HG03432 (cell line): Measurements from ENCODE around the gene RBM43.
A peak's percentile ranks its signal among the peaks of the same experiment; 100 is the strongest.
"Not testable (repeated sequence)": the region's sequence is repeated elsewhere in the genome, so short reads cannot be mapped to it uniquely, and the experiment has no call there.

Source experiments
- ATAC-seq: cut with Tn5 transposase; IDR thresholded peaks from one replicate; pipeline ENCODE4 v1.9.1; 2021; ENCODE audit warnings: mild to moderate bottlenecking, moderate library complexity; ENCODE audit not compliant: unreplicated experiment

Gene RBM43

GRCh38 chr2:151261231-151261976 is at the start of gene RBM43:
RBM43 (minus strand) TSS chr2:151261863; CDS start chr2:151261727, 136 bp downstream.
- ATAC-seq = peak; percentile 94

DNA sequence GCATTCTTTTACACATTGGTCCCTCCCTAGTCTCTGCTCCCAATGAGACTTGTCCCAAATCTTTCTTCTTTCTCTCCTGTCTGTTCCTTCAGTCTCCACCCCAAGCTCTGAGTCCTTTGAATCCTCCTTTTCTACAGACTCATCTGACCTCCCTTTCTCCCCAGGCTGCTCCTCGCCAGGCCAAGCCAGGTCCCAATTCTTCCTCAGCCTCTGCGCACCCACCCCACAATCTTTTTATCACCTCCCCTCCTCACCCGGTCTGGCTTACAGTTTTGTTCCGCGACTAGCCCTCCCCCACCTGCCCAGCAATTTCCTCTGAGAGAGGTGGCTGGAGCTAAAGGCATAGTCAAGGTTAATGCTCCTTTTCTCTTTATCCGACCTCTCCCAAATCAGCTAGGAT is 48.6 kb upstream of the RBM43 start:
- ATAC-seq = not testable (repeated sequence)

- ATAC-seq = no peak
These were observed 45.0 kb upstream of the RBM43 start for GRCh38 chr2:151306621-151307020.

DNA sequence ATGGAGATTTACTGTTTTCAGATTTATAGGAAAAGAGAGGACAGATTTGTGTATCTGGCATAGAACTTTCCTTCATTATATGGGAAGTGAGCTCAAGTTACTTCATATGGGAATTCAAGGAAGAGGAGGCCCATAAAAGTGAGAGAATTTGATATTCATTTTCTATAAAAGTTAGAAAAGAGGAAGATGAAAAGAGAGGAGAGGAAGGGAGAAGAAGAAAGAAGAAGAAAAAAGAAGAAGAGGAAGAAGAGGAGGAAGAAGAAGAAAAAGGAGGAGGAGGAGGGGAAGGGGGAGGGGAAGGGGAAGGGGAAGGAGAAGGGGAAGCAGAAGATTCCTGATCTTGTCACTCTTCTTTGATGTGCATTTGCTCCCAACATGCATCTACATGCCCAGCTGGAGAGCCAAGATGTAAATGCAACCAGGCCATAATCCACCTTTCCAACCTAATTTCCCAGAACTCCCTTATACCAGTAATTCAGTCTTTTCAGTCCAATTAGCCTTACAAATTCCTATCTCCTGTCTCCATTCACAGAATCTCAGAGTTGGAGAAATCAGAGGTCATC is 43.5 kb upstream of the RBM43 start:
- ATAC-seq = no peak

DNA sequence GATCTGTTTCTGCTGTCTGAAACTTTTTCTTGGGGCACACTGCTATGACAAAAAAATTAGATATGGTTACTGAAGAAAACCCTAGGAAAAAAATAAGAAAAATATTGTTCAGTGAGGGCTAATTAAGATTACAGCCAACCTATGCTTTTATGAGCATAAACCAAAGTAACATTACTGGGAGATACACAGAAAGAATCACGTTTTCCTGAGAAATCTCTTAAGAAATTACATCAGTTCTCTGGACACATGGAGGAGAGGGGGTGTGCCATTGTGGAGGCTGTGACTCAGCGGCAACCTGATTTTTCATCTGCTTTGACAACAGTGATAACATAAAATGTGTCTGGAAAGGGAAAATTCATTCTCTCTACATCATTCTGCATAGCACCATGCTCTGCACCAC is 41.2 kb upstream of the RBM43 start:
- ATAC-seq = no peak

- ATAC-seq = no peak
These were observed 40.7 kb upstream of the RBM43 start for GRCh38 chr2:151302404-151302803.

DNA sequence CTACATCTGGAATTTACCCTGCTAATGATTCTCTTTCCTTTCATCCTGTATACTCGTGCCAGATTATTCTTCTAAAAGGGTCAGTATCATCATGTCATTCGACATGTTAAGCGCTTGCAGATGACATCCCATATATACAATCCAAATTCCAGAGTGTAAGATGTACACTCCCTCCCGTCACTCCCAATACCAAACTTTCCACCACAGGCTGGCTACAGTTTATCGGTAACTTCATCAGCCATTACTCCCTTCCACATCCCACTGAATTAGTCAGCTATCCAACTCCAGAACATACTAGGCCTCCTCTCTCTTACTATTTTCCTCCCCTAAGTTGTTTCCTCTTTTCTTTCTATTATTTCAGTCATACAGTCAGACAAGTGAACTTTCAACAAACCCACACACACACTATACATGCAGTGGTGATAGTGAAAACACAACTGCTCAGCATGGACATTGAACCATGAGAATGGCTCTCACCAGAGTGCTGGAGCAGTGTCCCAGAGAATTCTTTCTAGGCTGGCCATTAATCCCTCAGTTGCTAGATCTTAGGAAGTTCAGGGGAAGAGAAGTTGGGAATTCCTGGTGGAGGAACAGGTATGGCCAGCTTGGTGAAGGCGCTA is 38.4 kb upstream of the RBM43 start:
- ATAC-seq = no peak

DNA sequence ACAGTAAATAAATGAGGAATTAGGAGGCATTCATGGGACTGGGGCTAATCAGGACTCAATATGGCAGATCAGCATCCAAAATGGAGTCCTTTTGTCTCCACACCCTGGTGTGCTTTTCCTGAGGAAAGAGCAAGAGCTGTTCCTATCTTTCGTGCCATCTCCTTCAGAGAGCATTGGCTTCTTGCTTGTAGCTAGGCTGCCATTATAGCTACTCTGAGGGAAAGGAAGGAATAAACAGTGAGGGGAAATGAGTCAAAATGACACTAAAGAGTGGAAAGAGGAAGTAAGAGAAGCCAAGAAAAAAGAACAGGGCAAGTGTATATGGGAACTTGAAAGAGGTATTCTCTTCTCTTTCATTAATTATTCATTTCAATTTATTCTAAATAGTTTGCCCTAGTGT is 36.2 kb upstream of the RBM43 start:
- peak; percentile 97 for ATAC-seq

GRCh38 chr2:151295926-151296325 is 34.3 kb upstream of the RBM43 start:
- not testable (repeated sequence) for ATAC-seq

DNA sequence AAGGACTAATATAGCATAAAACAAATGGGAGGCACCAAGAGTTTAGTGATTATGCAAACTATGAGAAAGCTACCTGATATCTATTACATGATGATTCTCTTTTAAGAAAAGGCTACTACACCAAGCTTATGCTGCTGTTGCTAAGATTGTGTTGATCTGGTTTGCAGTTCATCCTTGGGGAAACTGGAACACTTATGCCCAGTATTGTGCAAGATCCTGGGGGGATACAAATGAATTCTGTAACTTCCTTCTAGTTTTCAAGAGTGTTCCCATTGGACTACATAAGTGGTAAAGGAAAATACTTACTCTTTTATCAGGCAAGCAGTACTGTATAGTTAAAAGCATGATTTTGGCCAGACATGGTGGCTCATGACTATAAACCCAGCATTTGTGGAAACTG is 30.9 kb upstream of the RBM43 start:
- ATAC-seq = no peak

DNA sequence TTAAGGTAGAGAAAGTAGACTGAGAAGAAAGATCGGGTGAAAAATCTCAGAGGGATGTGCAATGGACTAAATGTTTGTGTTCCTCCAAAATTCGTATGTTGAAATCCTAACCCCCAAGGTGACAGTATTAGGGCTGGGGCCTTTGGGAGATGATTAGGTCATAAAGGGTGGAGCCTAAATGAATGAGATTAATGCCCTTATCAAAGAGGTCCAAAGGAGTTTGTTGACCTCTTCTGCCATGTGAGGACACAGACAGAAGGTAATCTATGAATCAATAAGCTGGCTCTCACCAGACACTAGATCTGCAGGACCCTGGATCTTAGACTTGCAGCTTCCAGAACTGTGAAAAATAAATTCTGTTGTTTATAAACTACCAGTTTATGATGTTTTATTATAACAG is 30.5 kb upstream of the RBM43 start:
- no peak for ATAC-seq

GRCh38 chr2:151291224-151291623 is 29.6 kb upstream of the RBM43 start:
- no peak for ATAC-seq

- ATAC-seq = peak; percentile 19
These were observed 28.6 kb upstream of the RBM43 start for GRCh38 chr2:151289972-151290866.

- no peak for ATAC-seq
These were observed 26.0 kb upstream of the RBM43 start for GRCh38 chr2:151287513-151288250.

DNA sequence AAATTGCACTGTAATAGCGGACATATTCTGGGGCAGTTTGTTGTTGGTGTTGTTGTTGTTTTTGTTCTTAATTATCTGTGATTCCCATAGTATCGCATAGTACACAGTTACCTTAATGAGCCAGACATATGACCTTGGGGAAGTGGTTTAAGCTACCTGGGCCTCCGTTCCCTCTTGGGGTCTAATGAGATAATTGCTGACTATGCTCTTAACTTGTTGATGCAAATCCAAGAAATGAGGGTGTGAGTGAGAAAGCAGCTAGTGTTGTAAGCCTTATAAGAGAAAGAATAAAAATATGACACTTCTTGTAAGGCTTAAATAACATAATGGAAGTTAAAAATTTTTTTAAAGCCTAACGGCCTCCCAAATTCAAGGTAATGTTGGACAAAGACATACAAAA is 20.7 kb upstream of the RBM43 start:
- ATAC-seq = no peak

GRCh38 chr2:151280271-151280670 is 18.6 kb upstream of the RBM43 start:
- ATAC-seq = no peak

- no peak for ATAC-seq
These were observed 16.8 kb upstream of the RBM43 start for GRCh38 chr2:151278487-151278886.

DNA sequence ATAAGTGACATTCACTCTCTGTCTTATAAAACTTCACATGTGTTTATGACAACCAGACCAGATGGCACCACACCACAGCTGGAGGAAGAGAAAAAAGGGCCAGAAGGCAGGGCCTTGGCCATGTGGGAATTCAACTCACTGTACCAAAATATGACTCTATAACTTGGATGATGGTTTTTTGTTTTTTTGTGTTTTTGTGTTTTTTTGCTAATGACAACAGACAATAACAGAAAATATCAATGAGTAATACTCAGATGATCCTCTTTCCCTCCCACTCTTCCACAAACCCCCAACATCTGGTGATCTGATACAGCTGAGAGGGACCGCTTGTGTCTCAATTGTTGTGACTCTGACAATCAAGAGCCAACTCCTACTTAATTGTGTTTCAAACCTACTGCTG is 15.4 kb upstream of the RBM43 start:
- no peak for ATAC-seq

GRCh38 chr2:151275291-151275690 is 13.6 kb upstream of the RBM43 start:
- no peak for ATAC-seq

GRCh38 chr2:151271824-151272223 is 10.2 kb upstream of the RBM43 start:
- ATAC-seq = no peak
